Raji (cell line): ENCODE results near the gene KPNA3.
A peak's percentile ranks its signal among the peaks of the same experiment; 100 is the strongest.

Experiments
- POLR2A ChIP-seq: IDR thresholded peaks from 2 replicates; pipeline ENCODE4 v1.6.1; 2011; ENCODE audit warnings: low read depth, low read length, control low read depth; ENCODE audit not compliant: insufficient read depth

Gene KPNA3

GRCh38 chr13:49814551-49815270 lies 22.2 kb upstream of the KPNA3 start:
- TF ChIP-seq POLR2A: no peak

- TF ChIP-seq POLR2A: no peak
Measured at GRCh38 chr13:49812812-49813211, 20.3 kb upstream of the KPNA3 start.

- no peak for TF ChIP-seq POLR2A
Measured at GRCh38 chr13:49811527-49811908, 19.0 kb upstream of the KPNA3 start.

- no peak for TF ChIP-seq POLR2A
Measured at GRCh38 chr13:49810567-49811526, 18.4 kb upstream of the KPNA3 start.

GRCh38 chr13:49807681-49808080 lies 15.2 kb upstream of the KPNA3 start:
- no peak for TF ChIP-seq POLR2A

GRCh38 chr13:49806126-49806536 lies 13.6 kb upstream of the KPNA3 start:
- no peak for TF ChIP-seq POLR2A

- TF ChIP-seq POLR2A: no peak
Measured at GRCh38 chr13:49802426-49802825, 9.9 kb upstream of the KPNA3 start.

GRCh38 chr13:49791711-49792549 lies 552 bp downstream of the KPNA3 start:
- peak; percentile 38; the same call in 1 of the 2 replicates for TF ChIP-seq POLR2A

GRCh38 chr13:49791315-49791710 lies 1.2 kb downstream of the KPNA3 start:
- TF ChIP-seq POLR2A: no peak

- TF ChIP-seq POLR2A: no peak
Measured at GRCh38 chr13:49789968-49790367, 2.5 kb downstream of the KPNA3 start.

- no peak for TF ChIP-seq POLR2A
Measured at GRCh38 chr13:49786401-49787008, 6.0 kb downstream of the KPNA3 start.

- no peak for TF ChIP-seq POLR2A
Measured at GRCh38 chr13:49784886-49785570, 7.5 kb downstream of the KPNA3 start.

GRCh38 chr13:49783865-49784264 lies 8.6 kb downstream of the KPNA3 start:
- no peak for TF ChIP-seq POLR2A

GRCh38 chr13:49782784-49783183 lies 9.7 kb downstream of the KPNA3 start:
- TF ChIP-seq POLR2A: no peak
